OCI-LY7 (cell line): ENCODE data around the gene PKP1. TPM values are rescaled to one million over a fixed set of nuclear protein-coding genes. Genes with fewer than 3 reads are reported as not detected.

Experiments
- BruUV-seq: library from RNA; stranded (reverse); fragments of 400-500 nt; replicated peaks from 2 replicates; lab custom pipeline; 2021; lab: Mats Ljungman, UMichigan
- CTCF ChIA-PET: fragments of 300-600 bp; sonication (Branson Sonifier 250); formaldehyde crosslinking; loops from one replicate; lab custom pipeline; 2022; ENCODE audit warnings: antibody characterized with exemption; ENCODE audit not compliant: unreplicated experiment; lab: Charles Lee
- POLR2A ChIA-PET: fragments of 300-600 bp; sonication (Branson Sonifier 250); formaldehyde crosslinking; loops from one replicate; lab custom pipeline; 2022; ENCODE audit warnings: antibody characterized with exemption; lab: Charles Lee
- DNase-seq: peaks from one replicate; pipeline ENCODE4 v3.0.0-alpha.2; 2015; ENCODE audit warnings: low spot score
- H2AFZ ChIP-seq: fragments of 200-600 bp; sonication (generic), shearing (Covaris generic); 2 replicates; pipeline ENCODE4 v1.6.1; 2014; ENCODE audit warnings: mild to moderate bottlenecking, antibody characterized with exemption, low read length, moderate library complexity
- H3K27ac ChIP-seq: fragments of 200-600 bp; sonication (generic); 2 replicates; pipeline ENCODE4 v1.5.1; 2014; ENCODE audit warnings: mixed run types, low read depth, mild to moderate bottlenecking, moderate library complexity, low read length, inconsistent platforms; ENCODE audit not compliant: poor library complexity, severe bottlenecking
- H3K36me3 ChIP-seq: fragments of 200-600 bp; sonication (generic); 2 replicates; pipeline ENCODE4 v1.6.1; 2014; ENCODE audit warnings: mild to moderate bottlenecking, antibody characterized with exemption, low read length, moderate library complexity, mixed read lengths; ENCODE audit not compliant: insufficient read depth
- H3K4me1 ChIP-seq: fragments of 200-600 bp; sonication (generic); 2 replicates; pipeline ENCODE4 v1.5.1; 2014; ENCODE audit warnings: mild to moderate bottlenecking, low read length; ENCODE audit not compliant: insufficient read depth, poor library complexity, severe bottlenecking
- H3K4me2 ChIP-seq: fragments of 200-600 bp; sonication (generic); 2 replicates; pipeline ENCODE4 v1.6.1; 2014; ENCODE audit warnings: mild to moderate bottlenecking, low read length
- H3K4me3 ChIP-seq: fragments of 200-600 bp; sonication (generic); 2 replicates; pipeline ENCODE4 v1.5.1; 2014; ENCODE audit warnings: mild to moderate bottlenecking, low read depth, low read length; ENCODE audit not compliant: poor library complexity, severe bottlenecking
- H3K79me2 ChIP-seq: fragments of 200-600 bp; sonication (generic); 2 replicates; pipeline ENCODE4 v1.6.1; 2016; ENCODE audit warnings: low read depth, mild to moderate bottlenecking, low read length, moderate library complexity, mixed read lengths; ENCODE audit not compliant: insufficient read depth
- H3K9me2 ChIP-seq: fragments of 200-600 bp; sonication (generic); 2 replicates; pipeline ENCODE4 v1.6.1; 2016; ENCODE audit warnings: mild to moderate bottlenecking, low read length, mixed read lengths; ENCODE audit not compliant: insufficient read depth
- H3K9me3 ChIP-seq: fragments of 200-600 bp; sonication (generic); 2 replicates; pipeline ENCODE4 v1.6.1; 2014; ENCODE audit warnings: mild to moderate bottlenecking, mixed run types, low read length, mixed read lengths
- H4K20me1 ChIP-seq: fragments of 200-600 bp; sonication (generic); 2 replicates; pipeline ENCODE4 v1.6.1; 2014; ENCODE audit warnings: mild to moderate bottlenecking, antibody characterized with exemption, low read length, moderate library complexity, mixed read lengths; ENCODE audit not compliant: insufficient read depth
- EZH2phosphoT487 ChIP-seq: fragments of 200-600 bp; sonication (generic); IDR thresholded peaks from 2 replicates; pipeline ENCODE4 v1.6.1; 2018; ENCODE audit warnings: low read depth, borderline replicate concordance, mild to moderate bottlenecking, mixed run types, antibody characterized with exemption, low read length, moderate library complexity, mixed read lengths
- intact Hi-C: fragments of 100-400 bp; cut with micrococcal nuclease; formaldehyde crosslinking; loops from one replicate; pipeline ENCODE4 v1.10.0; 2022; ENCODE audit not compliant: unreplicated experiment
- total RNA-seq, 2 experiments: library from RNA; depleted of rRNA in 1 of 2; stranded (reverse); fragments of >200 nt in 1 of 2; shearing (Covaris generic) in 1 of 2; gene quantifications; 2 replicates each; pipeline ENCODE4 v1.2.3, GENCODE V29; 2014 to 2022
- TF ChIP-seq, protein P1 (sequence below): fragments of 200-600 bp; sonication (generic); conservative IDR thresholded peaks from 2 replicates; pipeline ENCODE4 v1.5.1; 2014; ENCODE audit warnings: mild to moderate bottlenecking, antibody characterized with exemption, low read length, moderate library complexity, mixed read lengths

Gene PKP1
- total RNA-seq, 2 experiments from 2014 or later = not detected

GRCh38 chr1:201348211-201348566, 64.9 kb downstream of the PKP1 start:
- ChIA-PET CTCF (no interaction called here), POLR2A (no interaction called here)
- TF ChIP-seq, protein P1, sequence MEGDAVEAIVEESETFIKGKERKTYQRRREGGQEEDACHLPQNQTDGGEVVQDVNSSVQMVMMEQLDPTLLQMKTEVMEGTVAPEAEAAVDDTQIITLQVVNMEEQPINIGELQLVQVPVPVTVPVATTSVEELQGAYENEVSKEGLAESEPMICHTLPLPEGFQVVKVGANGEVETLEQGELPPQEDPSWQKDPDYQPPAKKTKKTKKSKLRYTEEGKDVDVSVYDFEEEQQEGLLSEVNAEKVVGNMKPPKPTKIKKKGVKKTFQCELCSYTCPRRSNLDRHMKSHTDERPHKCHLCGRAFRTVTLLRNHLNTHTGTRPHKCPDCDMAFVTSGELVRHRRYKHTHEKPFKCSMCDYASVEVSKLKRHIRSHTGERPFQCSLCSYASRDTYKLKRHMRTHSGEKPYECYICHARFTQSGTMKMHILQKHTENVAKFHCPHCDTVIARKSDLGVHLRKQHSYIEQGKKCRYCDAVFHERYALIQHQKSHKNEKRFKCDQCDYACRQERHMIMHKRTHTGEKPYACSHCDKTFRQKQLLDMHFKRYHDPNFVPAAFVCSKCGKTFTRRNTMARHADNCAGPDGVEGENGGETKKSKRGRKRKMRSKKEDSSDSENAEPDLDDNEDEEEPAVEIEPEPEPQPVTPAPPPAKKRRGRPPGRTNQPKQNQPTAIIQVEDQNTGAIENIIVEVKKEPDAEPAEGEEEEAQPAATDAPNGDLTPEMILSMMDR = peak; percentile 78
- no peak for TF ChIP-seq EZH2phosphoT487
- intact Hi-C loops = no loop called here
- peak; percentile 49 for DNase-seq
- H3K4me2 ChIP-seq = no peak overlapping the region
- no peaks in the 10 kb centered on the region for H4K20me1 ChIP-seq
- no peaks in the 10 kb centered on the region for H3K79me2 ChIP-seq
- no peak overlapping the region for H3K4me3 ChIP-seq
- H3K4me1 ChIP-seq = no peaks in the 10 kb centered on the region
- no peak overlapping the region for H3K27ac ChIP-seq
- H2AFZ ChIP-seq = no peak overlapping the region
- H3K36me3 ChIP-seq = no peaks in the 10 kb centered on the region
- H3K9me2 ChIP-seq = no peaks in the 10 kb centered on the region
- BruUV-seq = no TSS peak
- H3K9me3 ChIP-seq = no peaks in the 10 kb centered on the region

- H3K79me2 ChIP-seq = no peaks in the 10 kb centered on the region
- no peak overlapping the region for H3K4me3 ChIP-seq
- no peak overlapping the region for H2AFZ ChIP-seq
- H3K4me1 ChIP-seq = no peaks in the 10 kb centered on the region
- no peaks in the 10 kb centered on the region for H3K36me3 ChIP-seq
- no TSS peak for BruUV-seq
- H3K9me2 ChIP-seq = no peaks in the 10 kb centered on the region
- H3K9me3 ChIP-seq = no peaks in the 10 kb centered on the region
- H4K20me1 ChIP-seq = no peaks in the 10 kb centered on the region
- no peak for TF ChIP-seq EZH2phosphoT487
- TF ChIP-seq, protein P1 = no peak
- ChIA-PET POLR2A (interaction anchor here (0.7 kb wide), 1 partner anchor 266 kb away, joined by 3 read pairs; no protein-coding TSS in a partner anchor), CTCF (no interaction called here)
- intact Hi-C loops = no loop called here
- H3K27ac ChIP-seq = no peak overlapping the region
- DNase-seq = no peak
- no peak overlapping the region for H3K4me2 ChIP-seq
Measured at GRCh38 chr1:201349092-201349491, 65.8 kb downstream of the PKP1 start.

DNA sequence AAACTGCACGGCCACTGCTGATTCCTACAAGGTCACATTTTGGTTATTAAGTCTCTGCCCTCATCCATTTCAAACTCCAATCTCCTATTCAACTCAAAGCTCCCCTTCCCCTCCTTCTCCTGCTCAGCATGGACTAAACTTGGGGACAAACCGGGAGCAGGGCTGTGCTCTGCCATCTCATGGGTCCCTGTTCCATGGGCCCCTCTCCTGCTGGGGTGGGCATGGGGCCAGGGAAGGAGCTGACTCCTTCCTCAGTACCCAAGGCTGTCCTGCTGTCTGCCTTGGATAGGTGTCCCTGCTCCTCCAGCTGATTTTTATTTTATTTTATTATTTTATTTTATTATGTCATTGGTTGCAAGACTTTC, 67.0 kb downstream of the PKP1 start:
- no peaks in the 10 kb centered on the region for H3K36me3 ChIP-seq
- no peak overlapping the region for H3K4me3 ChIP-seq
- H2AFZ ChIP-seq = no peak overlapping the region
- H4K20me1 ChIP-seq = no peaks in the 10 kb centered on the region
- no peaks in the 10 kb centered on the region for H3K4me1 ChIP-seq
- intact Hi-C loops = no loop called here
- POLR2A ChIA-PET = no interaction called here
- no peak overlapping the region for H3K4me2 ChIP-seq
- H3K79me2 ChIP-seq = no peaks in the 10 kb centered on the region
- H3K27ac ChIP-seq = no peak overlapping the region
- DNase-seq = no peak
- BruUV-seq = no TSS peak
- H3K9me3 ChIP-seq = no peaks in the 10 kb centered on the region
- H3K9me2 ChIP-seq = no peaks in the 10 kb centered on the region
- CTCF ChIA-PET = interaction anchor here (0.8 kb wide), 1 partner anchor 30 kb away, joined by 4 read pairs; no protein-coding TSS in a partner anchor
- no peak for TF ChIP-seq EZH2phosphoT487
- TF ChIP-seq, protein P1 = no peak
